T47D (cell line): ENCODE measurements around the gene C1orf21.

Experiments used
- DNase-seq, 2 experiments: peaks; one replicate each; pipeline versions ENCODE4 v3.0.0 to v3.0.0-alpha.2; 2011 to 2012; ENCODE audit warnings: low read depth in 1 of 2, low spot score in 1 of 2
- JUND ChIP-seq: IDR thresholded peaks from 2 replicates; pipeline ENCODE4 v1.6.1; 2012; ENCODE audit warnings: low read depth
- in situ Hi-C: cut with HindIII; loops from 2 replicates; pipeline ENCODE4 v1.10.0; 2016; ENCODE audit warnings: low sequenced_read_pairs, low pct_unique_long_range_greater_than_20kb

Gene C1orf21

DNA sequence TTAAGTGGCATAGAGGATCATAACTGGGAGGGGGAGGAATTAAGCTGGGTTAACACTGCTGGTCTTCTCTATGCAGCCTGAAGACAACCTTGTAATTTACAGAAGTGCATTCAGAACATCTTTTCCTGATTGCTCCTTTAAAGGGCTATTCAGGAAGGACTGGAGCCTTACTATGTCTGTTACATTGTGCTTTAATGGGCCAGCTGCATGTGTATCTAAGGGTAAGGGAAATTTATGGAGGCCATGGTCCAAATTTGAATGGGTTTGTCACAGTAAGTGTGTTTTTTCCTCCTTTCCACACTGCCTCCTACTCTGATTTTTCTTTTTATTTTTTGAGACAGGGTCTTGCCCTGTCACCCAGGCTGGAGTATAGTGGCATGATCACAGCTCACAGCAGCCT lies 19.6 kb downstream of the C1orf21 start:
- no peak for TF ChIP-seq JUND
- no peak for DNase-seq
- in situ Hi-C loops: no loop called here

DNA sequence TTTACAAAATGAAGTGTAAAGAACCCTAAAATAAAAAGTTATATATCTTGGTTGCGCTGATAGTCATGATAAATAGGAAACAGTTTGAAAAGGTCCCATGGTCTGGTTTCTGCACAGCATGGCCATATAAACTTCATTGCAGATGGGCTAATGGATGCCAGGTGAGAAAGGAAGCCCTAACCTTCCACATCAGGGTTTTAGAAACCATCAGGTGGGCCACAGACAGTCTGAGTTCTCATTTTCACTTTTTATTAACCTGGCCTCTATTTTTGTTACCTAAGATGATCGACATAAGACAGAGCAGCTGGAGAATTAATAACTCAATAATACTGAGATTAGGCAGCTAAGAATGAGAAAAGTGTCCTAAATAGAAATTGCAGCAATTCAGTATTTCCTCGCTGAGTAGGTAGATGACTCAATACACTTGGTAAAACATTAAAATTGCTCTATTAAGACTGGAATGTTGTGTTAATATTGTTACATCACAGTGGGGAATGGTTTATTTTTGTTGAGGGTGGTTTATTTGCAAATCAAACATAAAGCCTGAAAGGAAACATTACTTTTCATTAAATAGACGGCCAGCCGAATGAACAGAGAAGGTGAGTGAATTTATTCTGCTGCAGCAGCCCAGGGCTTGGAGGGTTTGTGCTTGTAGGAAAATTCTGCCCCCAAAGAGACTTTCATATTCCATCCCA lies 21.1 kb downstream of the C1orf21 start:
- in situ Hi-C loops: no loop called here
- no peak for TF ChIP-seq JUND

DNA sequence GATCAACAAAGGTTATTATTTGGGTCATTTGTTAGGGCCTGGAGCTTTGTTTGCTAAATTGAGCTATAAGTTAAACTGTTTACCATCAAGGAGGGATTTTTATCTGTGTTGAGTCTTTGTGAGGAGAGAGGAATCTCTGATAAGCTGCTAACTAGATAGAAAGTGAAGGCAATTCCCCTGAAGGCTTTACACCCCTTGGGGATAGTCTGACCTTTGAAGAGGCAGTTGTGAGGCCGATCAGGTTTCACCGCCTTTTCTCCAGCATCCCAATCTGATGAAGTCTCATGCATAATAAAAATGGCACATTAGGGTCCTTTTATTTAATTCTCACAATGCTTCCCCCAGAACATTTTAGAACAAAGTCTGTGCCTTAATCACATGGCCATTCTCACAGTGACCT lies 21.8 kb downstream of the C1orf21 start:
- in situ Hi-C loops: no loop called here
- DNase-seq: no peak
- no peak for TF ChIP-seq JUND

More for the DNA sequence above, 21.1 kb downstream of the C1orf21 start:
- DNase-seq: no peak

DNA sequence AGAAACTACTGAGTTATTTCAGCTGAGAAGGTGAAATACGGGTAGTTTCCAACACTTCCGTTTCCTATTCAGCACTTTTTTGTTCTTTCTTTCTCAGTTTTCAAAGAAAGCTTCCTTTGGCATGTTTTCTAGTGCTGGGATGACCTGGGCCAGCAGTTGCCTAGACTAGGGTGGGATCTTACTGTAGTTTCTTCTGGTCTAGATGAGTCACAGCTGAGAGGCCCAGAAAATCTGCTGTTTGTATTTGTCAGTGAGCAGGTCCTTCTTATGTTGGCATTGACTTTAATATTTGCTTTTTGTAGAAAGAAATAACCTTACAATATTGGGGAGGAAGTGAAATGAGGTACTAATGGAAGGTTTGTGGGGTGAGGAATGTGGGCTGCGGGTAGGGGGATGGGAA lies 22.2 kb downstream of the C1orf21 start:
- DNase-seq: no peak
- in situ Hi-C loops: no loop called here
- no peak for TF ChIP-seq JUND

DNA sequence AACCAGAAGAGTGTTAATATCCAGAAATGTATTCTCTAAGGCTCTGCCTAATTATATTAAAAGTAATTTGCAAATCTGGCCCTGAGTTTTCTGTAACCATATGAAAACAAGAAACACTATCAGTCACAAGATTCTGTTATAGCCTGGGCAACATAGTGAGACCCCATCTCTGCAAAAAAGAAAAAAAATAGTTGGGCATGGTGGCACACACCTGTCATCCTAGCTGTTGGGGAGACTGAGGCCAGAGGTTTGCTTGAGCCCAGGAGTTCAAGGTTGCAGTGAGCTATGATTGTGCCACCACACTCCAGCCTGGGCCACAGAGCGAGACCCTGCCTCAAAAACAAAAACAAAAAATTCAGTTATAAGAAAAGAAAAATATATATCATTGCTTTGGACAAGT lies 25.6 kb downstream of the C1orf21 start:
- no peak for DNase-seq
- TF ChIP-seq JUND: no peak
- in situ Hi-C loops: no loop called here

DNA sequence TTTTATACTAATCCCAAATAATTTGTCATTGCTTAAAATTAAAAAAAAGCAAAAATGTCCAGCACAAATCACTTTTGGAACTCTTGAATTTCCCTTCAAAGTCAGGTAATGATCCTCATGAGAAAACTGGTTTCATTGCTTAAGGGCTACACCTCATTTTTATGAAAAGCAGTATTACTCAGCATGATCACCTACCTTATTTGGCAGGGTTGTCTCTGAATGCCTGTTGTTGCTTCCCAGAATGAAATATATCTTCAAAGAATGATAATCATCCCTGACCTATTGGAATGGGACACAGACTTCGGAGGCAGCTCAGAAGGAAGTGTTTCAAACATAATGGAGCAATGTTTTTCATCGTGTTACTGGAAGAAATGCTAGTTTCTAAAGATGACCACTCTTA lies 29.7 kb downstream of the C1orf21 start:
- in situ Hi-C loops: no loop called here
- DNase-seq: no peak
- TF ChIP-seq JUND: no peak

DNA sequence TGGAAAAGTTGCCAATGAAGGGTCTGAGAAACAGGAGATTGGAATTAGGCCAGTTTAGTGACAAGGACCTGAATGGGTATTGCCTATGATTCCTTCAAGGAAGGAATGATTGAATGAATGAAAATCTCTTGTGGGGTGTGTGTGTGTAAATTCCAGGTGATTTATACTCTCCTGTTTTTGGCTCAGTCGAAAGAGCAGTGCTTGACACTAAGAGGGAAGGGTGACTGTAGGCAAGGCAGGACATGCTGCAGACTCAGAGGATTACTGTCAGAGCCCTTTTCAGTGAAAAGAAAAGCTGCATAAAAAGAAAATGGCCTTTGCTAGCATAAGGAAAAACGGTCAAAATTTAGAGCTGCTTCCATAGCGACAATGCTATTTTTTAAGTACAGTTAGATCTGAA lies 30.1 kb downstream of the C1orf21 start:
- TF ChIP-seq JUND: no peak
- DNase-seq: no peak
- in situ Hi-C loops: no loop called here

DNA sequence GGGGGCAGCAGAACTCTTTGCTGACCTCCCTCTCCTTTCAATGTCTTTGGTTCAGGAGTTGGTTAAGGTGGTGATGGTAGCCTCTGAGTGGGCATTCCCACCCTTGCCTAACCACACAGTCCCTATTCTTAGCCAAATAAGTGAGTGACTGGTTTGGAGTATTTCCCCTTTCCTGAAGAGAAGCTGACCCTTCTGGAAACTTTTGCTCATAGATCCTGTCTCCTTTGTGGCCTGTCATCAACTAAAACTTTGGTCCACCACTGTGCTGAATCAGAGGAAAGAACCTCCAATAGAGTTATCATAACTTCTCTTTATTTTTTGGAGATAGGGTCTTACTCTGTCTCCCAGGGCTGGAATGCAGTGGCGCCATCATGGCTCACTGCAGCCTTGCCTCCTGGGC lies 31.1 kb downstream of the C1orf21 start:
- no peak for DNase-seq
- in situ Hi-C loops: no loop called here
- no peak for TF ChIP-seq JUND

DNA sequence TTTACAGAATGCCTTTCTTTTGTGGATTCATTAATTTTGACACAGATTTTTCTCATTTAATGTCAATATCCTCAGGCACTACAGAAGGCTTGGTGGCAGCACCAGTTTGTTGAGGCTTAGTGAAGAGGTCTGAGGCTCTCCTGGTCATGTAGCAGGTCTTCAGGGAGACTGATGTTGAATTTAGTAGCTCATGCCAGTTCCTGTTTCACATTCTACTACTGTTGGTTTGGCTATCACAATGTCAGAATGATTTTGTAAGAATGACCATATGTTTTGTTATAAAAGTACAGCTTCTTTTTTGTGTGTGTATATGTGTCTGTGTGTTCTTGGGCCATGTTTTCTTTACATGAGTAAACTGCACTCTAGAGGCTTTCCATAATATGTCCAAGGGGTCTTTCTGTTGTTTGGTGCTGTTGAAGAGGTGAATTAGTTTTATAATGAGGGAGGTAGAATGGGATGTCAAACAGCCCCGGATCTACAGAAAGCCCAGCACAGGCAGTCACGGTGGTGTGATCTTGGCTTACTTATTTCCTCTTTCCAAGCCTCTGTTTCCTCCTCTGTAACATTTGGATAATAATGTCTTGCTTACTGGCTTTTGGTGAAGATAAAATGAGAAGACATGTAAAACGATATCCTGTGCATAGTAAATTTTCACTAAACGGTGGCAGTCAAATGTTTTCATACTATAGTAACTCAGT lies 32.0 kb downstream of the C1orf21 start:
- peak in 1 of 2 experiments; percentile 69 for DNase-seq
- in situ Hi-C loops: no loop called here
- no peak for TF ChIP-seq JUND

DNA sequence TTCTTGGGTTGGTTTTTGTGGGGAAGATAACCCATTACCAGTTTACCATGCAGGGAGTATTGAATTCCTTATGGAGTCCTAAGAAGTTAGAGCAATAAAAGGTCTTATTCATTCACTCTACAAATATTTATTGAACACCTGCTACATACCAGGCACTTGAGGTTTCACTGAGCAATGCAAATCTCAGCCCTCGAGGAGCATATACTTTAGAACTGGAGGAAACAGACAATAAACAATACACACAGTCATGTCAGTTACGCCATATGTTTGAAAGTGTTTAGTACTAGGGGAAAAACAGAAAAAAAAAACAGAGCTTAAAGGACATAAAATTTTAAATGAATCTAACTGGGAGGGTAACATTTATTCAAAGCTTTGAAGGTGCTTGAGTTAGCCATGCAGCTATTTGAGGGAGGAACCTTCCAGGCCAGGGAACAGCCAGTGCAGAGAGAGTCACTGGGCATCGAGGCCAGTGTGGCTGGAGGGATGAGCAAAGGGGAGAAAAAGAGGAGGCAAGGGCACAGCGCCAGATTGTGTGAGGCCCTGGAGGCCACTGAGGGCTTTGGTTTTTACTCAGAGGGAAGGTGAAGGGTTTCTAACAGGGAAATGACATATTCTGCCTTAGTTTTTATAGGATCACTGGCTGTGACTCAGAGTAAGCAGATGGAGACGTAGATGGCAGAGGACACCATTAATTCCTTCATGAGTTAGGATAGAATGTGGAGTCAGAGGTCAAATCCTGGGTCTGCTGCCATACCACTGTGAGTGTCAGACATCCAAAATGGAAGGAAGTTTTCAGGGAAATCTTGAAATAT lies 32.7 kb downstream of the C1orf21 start:
- in situ Hi-C loops: no loop called here
- no peak for TF ChIP-seq JUND
- DNase-seq: peak in 1 of 2 experiments; percentile 67

DNA sequence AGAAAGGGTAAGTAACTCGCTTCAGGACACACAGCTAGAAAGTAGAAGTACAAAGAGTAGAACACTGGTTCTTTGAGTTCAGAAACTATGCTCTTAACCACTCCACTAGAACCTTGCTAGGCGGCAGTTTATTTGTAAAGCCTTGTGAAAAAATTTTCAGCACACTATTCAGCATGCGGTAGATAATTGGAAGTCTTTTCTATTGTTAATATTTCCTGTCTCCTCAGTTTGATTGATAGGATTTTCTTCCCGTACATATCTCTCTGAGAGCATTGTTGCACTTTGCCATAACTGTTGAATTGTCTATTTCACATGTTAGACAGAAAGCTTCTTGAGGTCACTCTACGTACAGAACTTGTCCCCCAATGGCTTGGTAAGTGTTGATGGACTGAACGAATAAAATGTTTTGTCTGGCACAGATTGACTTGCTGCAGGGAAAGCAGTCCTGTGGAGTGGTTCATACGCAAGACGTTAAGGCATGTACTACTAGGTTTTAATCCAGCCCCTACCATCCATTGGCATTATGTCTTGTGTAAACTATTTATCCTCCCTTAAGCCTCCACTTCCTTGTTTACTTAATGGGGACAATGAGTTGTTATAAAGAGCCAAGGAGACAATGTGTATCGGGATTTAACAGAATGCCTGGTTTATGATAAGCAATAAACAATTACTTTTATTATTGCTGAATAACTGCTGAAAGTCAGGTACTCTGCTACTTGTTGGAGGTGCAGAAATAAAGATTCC lies 35.8 kb downstream of the C1orf21 start:
- TF ChIP-seq JUND: no peak
- no peak for DNase-seq
- in situ Hi-C loops: no loop called here

DNA sequence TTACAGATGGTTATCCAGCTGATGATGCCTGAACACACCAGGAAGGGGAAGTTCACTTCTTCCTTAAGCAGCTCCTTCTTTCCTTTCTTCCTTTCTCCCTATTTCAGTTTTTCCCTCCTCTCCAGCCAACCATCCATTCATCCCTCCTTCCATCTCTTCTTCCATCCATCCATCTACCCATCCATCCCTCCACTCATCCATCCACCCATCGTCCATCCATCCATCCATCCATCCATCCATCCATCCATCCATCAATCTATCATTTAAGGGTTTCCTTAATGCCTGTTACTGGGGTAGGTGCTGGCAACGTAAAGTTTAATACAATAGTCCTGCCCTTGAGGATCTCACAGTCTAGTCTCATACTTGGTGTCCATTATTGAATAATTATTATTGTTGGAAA lies 36.8 kb downstream of the C1orf21 start:
- TF ChIP-seq JUND: no peak
- in situ Hi-C loops: no loop called here
- no peak for DNase-seq
